Endothelial cell (in vitro differentiated cells): ENCODE measurements around the gene DUSP9. TPM values are rescaled to one million over a fixed set of nuclear protein-coding genes. Genes with fewer than 3 reads are reported as not detected.

Experiments used
- DNase-seq: peaks from one replicate; pipeline ENCODE4 v3.0.0; 2021; ENCODE audit warnings: low spot score
- H3K27ac Mint-ChIP-seq: one replicate; pipeline ENCODE4 v1.8.0; 2021; ENCODE audit warnings: mixed read lengths, inconsistent platforms; ENCODE audit not compliant: unreplicated experiment
- H3K27me3 Mint-ChIP-seq: one replicate; pipeline ENCODE4 v1.8.0; 2021; ENCODE audit warnings: mild to moderate bottlenecking, moderate library complexity, mixed read lengths, inconsistent platforms; ENCODE audit not compliant: unreplicated experiment
- H3K36me3 Mint-ChIP-seq: one replicate; pipeline ENCODE4 v1.8.0; 2021; ENCODE audit warnings: mild to moderate bottlenecking, low read depth, mixed read lengths, inconsistent platforms; ENCODE audit not compliant: unreplicated experiment
- H3K4me1 Mint-ChIP-seq: one replicate; pipeline ENCODE4 v1.8.0; 2021; ENCODE audit warnings: mild to moderate bottlenecking, mixed read lengths, inconsistent platforms; ENCODE audit not compliant: unreplicated experiment
- H3K4me3 Mint-ChIP-seq: one replicate; pipeline ENCODE4 v1.8.0; 2021; ENCODE audit warnings: mild to moderate bottlenecking, mixed read lengths, inconsistent platforms; ENCODE audit not compliant: unreplicated experiment
- H3K9me3 Mint-ChIP-seq: one replicate; pipeline ENCODE4 v1.8.0; 2021; ENCODE audit warnings: mixed read lengths, inconsistent platforms; ENCODE audit not compliant: unreplicated experiment
- CTCF ChIP-seq: fragments of 200-600 bp; sonication (generic); IDR thresholded peaks from one replicate; pipeline ENCODE4 v1.5.0; 2021; ENCODE audit warnings: antibody characterized with exemption; ENCODE audit not compliant: unreplicated experiment
- total RNA-seq: library from RNA; stranded (reverse); fragmentation: NEBNext Ultra II Directional; extraction: Animal tissue kit (Norgen Biotek cat#: 25700); gene quantifications from one replicate; pipeline ENCODE4 v1.2.1, GENCODE V29; 2021; ENCODE audit not compliant: unreplicated experiment

DUSP9 gene
- total RNA-seq, 1 donor from 2014 or later, result not detected

GRCh38 chrX:153659268-153659667 is 12.3 kb downstream of the DUSP9 start:
- Mint-ChIP-seq H3K27me3 (peaks cover 1% of the 10 kb centered on the region), H3K4me3 (no peak overlapping the region), H3K36me3 (no peaks in the 10 kb centered on the region), H3K9me3 (no peaks in the 10 kb centered on the region), H3K4me1 (peaks cover 4% of the 10 kb centered on the region), H3K27ac (no peak overlapping the region)
- DNase-seq, result no peak
- TF ChIP-seq CTCF, result no peak

GRCh38 chrX:153662266-153662665 is 15.3 kb downstream of the DUSP9 start:
- TF ChIP-seq CTCF, result peak; percentile 46
- Mint-ChIP-seq H3K27ac (no peak overlapping the region), H3K4me1 (peaks cover 4% of the 10 kb centered on the region), H3K4me3 (no peak overlapping the region), H3K36me3 (no peaks in the 10 kb centered on the region), H3K27me3 (peaks cover 2% of the 10 kb centered on the region), H3K9me3 (no peaks in the 10 kb centered on the region)
- peak; percentile 54 for DNase-seq

DNA sequence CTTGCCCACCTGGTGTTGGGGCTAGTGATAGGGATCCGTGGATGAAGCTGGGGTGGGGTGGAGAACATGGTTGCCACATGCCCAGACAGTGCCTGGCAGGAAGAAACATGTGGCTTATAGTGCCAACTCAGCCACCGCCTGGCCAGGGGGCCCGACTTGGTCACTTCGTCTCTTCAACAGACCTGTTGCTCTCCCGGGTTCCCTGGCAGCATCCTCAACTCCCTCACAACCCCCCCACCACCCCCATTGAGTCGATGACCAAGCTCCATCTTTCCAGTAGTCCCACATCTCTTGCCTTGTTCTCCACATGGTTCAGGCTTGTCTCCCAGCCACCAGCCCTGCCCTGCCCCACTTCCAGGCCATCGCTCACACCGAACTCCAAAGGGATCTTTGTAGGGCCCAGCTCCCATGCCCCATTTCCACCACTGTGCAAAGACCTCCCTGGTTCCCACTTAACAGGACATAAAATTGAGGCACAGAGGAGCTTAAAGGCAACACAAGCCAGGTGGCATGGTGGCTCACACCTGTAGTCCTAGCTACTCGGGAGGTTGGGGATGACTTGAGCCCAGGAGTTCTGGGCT is 18.8 kb downstream of the DUSP9 start:
- H3K4me3 Mint-ChIP-seq, result no peak overlapping the region
- peaks cover 3% of the 10 kb centered on the region for H3K27me3 Mint-ChIP-seq
- TF ChIP-seq CTCF, result no peak
- H3K27ac Mint-ChIP-seq, result no peak overlapping the region
- no peaks in the 10 kb centered on the region for H3K9me3 Mint-ChIP-seq
- no peak for DNase-seq
- H3K4me1 Mint-ChIP-seq, result peaks cover 4% of the 10 kb centered on the region
- H3K36me3 Mint-ChIP-seq, result no peaks in the 10 kb centered on the region

GRCh38 chrX:153667281-153667955 is 20.4 kb downstream of the DUSP9 start:
- Mint-ChIP-seq H3K27me3 (peaks cover 3% of the 10 kb centered on the region), H3K27ac (no peak overlapping the region), H3K4me1 (no peaks in the 10 kb centered on the region), H3K36me3 (no peaks in the 10 kb centered on the region), H3K9me3 (no peaks in the 10 kb centered on the region), H3K4me3 (no peak overlapping the region)
- TF ChIP-seq CTCF, result no peak
- DNase-seq, result no peak

DNA sequence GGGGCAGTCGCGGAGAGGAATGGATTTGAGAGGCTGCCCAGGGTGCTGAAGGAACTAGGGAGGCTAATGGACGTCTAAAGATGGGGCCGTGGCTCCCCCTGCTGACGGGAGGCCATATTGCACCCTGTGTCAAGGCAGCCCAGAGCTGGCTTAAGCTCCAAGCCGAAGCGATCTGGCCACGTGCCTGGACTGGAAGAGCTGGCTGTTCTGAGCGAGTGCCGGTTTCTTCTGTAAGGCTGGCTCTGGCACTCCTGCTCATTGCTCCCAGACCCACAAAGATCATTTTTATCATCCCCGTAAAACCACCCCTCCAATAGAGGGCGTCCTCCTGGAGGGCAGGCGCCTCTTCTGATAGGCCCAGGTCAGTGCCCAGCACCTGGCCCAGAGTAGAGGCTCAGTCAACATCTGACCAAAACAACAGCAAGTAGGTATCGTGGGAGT is 21.0 kb downstream of the DUSP9 start:
- H3K36me3 Mint-ChIP-seq, result no peaks in the 10 kb centered on the region
- H3K27me3 Mint-ChIP-seq, result peaks cover 6% of the 10 kb centered on the region
- H3K4me3 Mint-ChIP-seq, result no peak overlapping the region
- no peaks in the 10 kb centered on the region for H3K9me3 Mint-ChIP-seq
- no peak overlapping the region for H3K27ac Mint-ChIP-seq
- H3K4me1 Mint-ChIP-seq, result no peaks in the 10 kb centered on the region
- DNase-seq, result peak; percentile 76
- TF ChIP-seq CTCF, result peak; percentile 73
